Natural killer cell (primary cell): ENCODE results near the gene SRSF12. TPM values are rescaled to one million over a fixed set of nuclear protein-coding genes. Genes with fewer than 3 reads are reported as not detected.

Source experiments
- ATAC-seq, 3 donors: fragments of 150-1000 bp in 2 of 3; fragments of 200-7000 bp in 1 of 3; cut with Tn5 transposase; 1 replicate in 1 of 3; 2 replicates in 2 of 3; pipeline ENCODE4 v1.10.0; 2021; ENCODE audit warnings: mild to moderate bottlenecking in 2 of 3, moderate library complexity in 2 of 3
- DNase-seq, 2 donors: peaks; one replicate each; pipeline versions ENCODE4 v3.0.0 to v3.0.0-alpha.2; 2013 to 2021; ENCODE audit warnings: mixed read lengths in 1 of 2
- H3K27ac ChIP-seq: one replicate; pipeline ENCODE4 v1.5.1; 2013; ENCODE audit warnings: mild to moderate bottlenecking, low read length
- H3K27me3 ChIP-seq: one replicate; pipeline ENCODE4 v1.6.1; 2013; ENCODE audit warnings: low read length; ENCODE audit not compliant: control insufficient read depth, insufficient read depth
- H3K36me3 ChIP-seq: one replicate; pipeline ENCODE4 v1.6.1; 2013; ENCODE audit warnings: low read length; ENCODE audit not compliant: control insufficient read depth, insufficient read depth
- H3K4me1 ChIP-seq: one replicate; pipeline ENCODE4 v1.6.1; 2013; ENCODE audit warnings: low read length; ENCODE audit not compliant: control insufficient read depth, insufficient read depth
- H3K4me3 ChIP-seq: one replicate; pipeline ENCODE4 v1.5.1; 2013; ENCODE audit warnings: low read length
- H3K9me3 ChIP-seq: one replicate; pipeline ENCODE4 v1.6.1; 2013; ENCODE audit warnings: low read length; ENCODE audit not compliant: control insufficient read depth, insufficient read depth
- H3K27ac Mint-ChIP-seq, 2 donors: one replicate each; pipeline ENCODE4 v1.8.0; 2022; ENCODE audit warnings: mild to moderate bottlenecking in 2 of 2, mixed read lengths in 2 of 2, moderate library complexity in 1 of 2
- H3K27me3 Mint-ChIP-seq, 2 donors: one replicate each; pipeline ENCODE4 v1.8.0; 2022; ENCODE audit warnings: low read depth in 2 of 2, mixed read lengths in 2 of 2
- H3K36me3 Mint-ChIP-seq: one replicate; pipeline ENCODE4 v1.8.0; 2022; ENCODE audit warnings: mixed read lengths
- H3K4me1 Mint-ChIP-seq, 2 donors: one replicate each; pipeline ENCODE4 v1.8.0; 2022; ENCODE audit warnings: mixed read lengths in 2 of 2
- H3K4me3 Mint-ChIP-seq: one replicate; pipeline ENCODE4 v1.8.0; 2022; ENCODE audit warnings: mild to moderate bottlenecking, moderate library complexity, mixed read lengths
- H3K9me3 Mint-ChIP-seq, 2 donors: one replicate each; pipeline ENCODE4 v1.8.0; 2022; ENCODE audit warnings: mixed read lengths in 2 of 2
- CTCF ChIP-seq: fragments of 200-600 bp; IDR thresholded peaks from one replicate; pipeline ENCODE4 v1.8.0; 2022; ENCODE audit warnings: antibody characterized with exemption
- WGBS: methylation state at CpG from one replicate; pipeline ENCODE4 v1.1.7; 2013; ENCODE audit warnings: missing lambda C conversion rate; ENCODE audit not compliant: insufficient coverage; 5-methylcytosine and 5-hydroxymethylcytosine counted together
- intact Hi-C: fragments of 100-400 bp; cut with micrococcal nuclease; formaldehyde crosslinking; loops from one replicate; pipeline ENCODE4 v1.14.2; 2022
- total RNA-seq, 4 donors: library from RNA; stranded (reverse); fragments of 120-200 nt in 1 of 4; gene quantifications; one replicate each; pipeline versions ENCODE4 v1.2.3 to v1.2.4, GENCODE V29; 2013 to 2022

Gene SRSF12
- total RNA-seq, 3 donors from 2014 or later (not counting 1 experiment from before 2014, with no cell fraction given) = 0.07 to 0.45 (median 0.45) TPM

GRCh38 chr6:89121934-89122333 is 4.1 kb upstream of the SRSF12 start:
- Histone ChIP-seq H3K4me1 (peaks cover 8% of the 10 kb centered on the region), H3K27ac (no peak overlapping the region), H3K9me3 (no peaks in the 10 kb centered on the region), H3K36me3 (no peaks in the 10 kb centered on the region), H3K4me3 (no peak overlapping the region), H3K27me3 (no peaks in the 10 kb centered on the region)
- no peak overlapping the region for H3K4me3 Mint-ChIP-seq
- H3K27me3 Mint-ChIP-seq = no peaks in the 10 kb centered on the region
- no peaks in the 10 kb centered on the region for H3K9me3 Mint-ChIP-seq
- TF ChIP-seq CTCF = no peak
- no peak overlapping the region for H3K27ac Mint-ChIP-seq
- DNase-seq (no peak), ATAC-seq (no peak)
- H3K4me1 Mint-ChIP-seq = peaks cover 8 to 10% of the 10 kb centered on the region in 2 donors
- peaks cover 4% of the 10 kb centered on the region for H3K36me3 Mint-ChIP-seq
- intact Hi-C loops = no loop called here
- WGBS = no CpG with 5 or more reads among the region's 1 CpG

- ATAC-seq = no peak
- peaks cover 4% of the 10 kb centered on the region for H3K36me3 Mint-ChIP-seq
- no peak for DNase-seq
- H3K4me1 Mint-ChIP-seq = peaks cover 10 to 15% of the 10 kb centered on the region in 2 donors
- Histone ChIP-seq H3K36me3 (no peaks in the 10 kb centered on the region), H3K27ac (no peak overlapping the region), H3K27me3 (no peaks in the 10 kb centered on the region), H3K4me3 (no peak overlapping the region), H3K9me3 (no peaks in the 10 kb centered on the region), H3K4me1 (peaks cover 9% of the 10 kb centered on the region)
- no peaks in the 10 kb centered on the region for H3K9me3 Mint-ChIP-seq
- intact Hi-C loops = no loop called here
- no peak overlapping the region for H3K4me3 Mint-ChIP-seq
- WGBS = 83% methylated on average over 1 of the region's 4 CpGs
- no peak for TF ChIP-seq CTCF
- H3K27me3 Mint-ChIP-seq = no peaks in the 10 kb centered on the region
- no peak overlapping the region for H3K27ac Mint-ChIP-seq
Observed at GRCh38 chr6:89120371-89120770, 2.5 kb upstream of the SRSF12 start.

GRCh38 chr6:89118931-89119330 is 1.1 kb upstream of the SRSF12 start:
- H3K36me3 Mint-ChIP-seq = no peaks in the 10 kb centered on the region
- 55% methylated on average over 7 of the region's 8 CpGs for WGBS

More at GRCh38 chr6:89118931-89119330, 1.1 kb upstream of the SRSF12 start:
- Histone ChIP-seq H3K4me3 (no peak overlapping the region), H3K4me1 (peaks cover 9% of the 10 kb centered on the region), H3K27me3 (no peaks in the 10 kb centered on the region), H3K9me3 (no peaks in the 10 kb centered on the region), H3K27ac (no peak overlapping the region), H3K36me3 (no peaks in the 10 kb centered on the region)
- Mint-ChIP-seq H3K27ac (no peak overlapping the region), H3K9me3 (no peaks in the 10 kb centered on the region), H3K4me1 (peaks cover 6 to 15% of the 10 kb centered on the region in 2 donors), H3K27me3 (no peaks in the 10 kb centered on the region), H3K4me3 (peak overlapping the region; percentile 68)
- ATAC-seq (no peak), DNase-seq (no peak)
- no peak for TF ChIP-seq CTCF
- intact Hi-C loops = loop anchor here (5.0 kb wide), 1 partner anchor 37 kb away; the partner anchor contains the start of gene PNRC1
